GM12801 (cell line): ENCODE data around the gene GPC2.

Source experiments
- CTCF ChIP-seq: IDR thresholded peaks from one replicate; pipeline ENCODE4 v1.5.1; 2011; ENCODE audit warnings: control low read depth; ENCODE audit not compliant: insufficient read length; ENCODE audit errors: extremely low read depth

Gene GPC2

GRCh38 chr7:100126931-100127865, 50.0 kb downstream of the GPC2 start, which contains the start of gene MBLAC1:
TSS of gene MBLAC1 (plus strand) at chr7:100126967. CDS start at chr7:100127396, 429 bp downstream.
- no peak for TF ChIP-seq CTCF

GRCh38 chr7:100126239-100126930, 50.8 kb downstream of the GPC2 start:
- no peak for TF ChIP-seq CTCF

- TF ChIP-seq CTCF: no peak
Observed at GRCh38 chr7:100124301-100125230, 52.6 kb downstream of the GPC2 start.

GRCh38 chr7:100122568-100122967, 54.6 kb downstream of the GPC2 start:
- TF ChIP-seq CTCF: no peak

GRCh38 chr7:100122067-100122466, 55.1 kb downstream of the GPC2 start:
- TF ChIP-seq CTCF: no peak

GRCh38 chr7:100120733-100121036, 56.5 kb downstream of the GPC2 start:
- no peak for TF ChIP-seq CTCF
